ENCODE results near the gene CCDC88C. TPM values are rescaled to one million over a fixed set of nuclear protein-coding genes. Genes with fewer than 3 reads are reported as not detected.

Gene CCDC88C
- total RNA-seq, 1 experiment from 2014 or later, result 64.8 TPM

DNA sequence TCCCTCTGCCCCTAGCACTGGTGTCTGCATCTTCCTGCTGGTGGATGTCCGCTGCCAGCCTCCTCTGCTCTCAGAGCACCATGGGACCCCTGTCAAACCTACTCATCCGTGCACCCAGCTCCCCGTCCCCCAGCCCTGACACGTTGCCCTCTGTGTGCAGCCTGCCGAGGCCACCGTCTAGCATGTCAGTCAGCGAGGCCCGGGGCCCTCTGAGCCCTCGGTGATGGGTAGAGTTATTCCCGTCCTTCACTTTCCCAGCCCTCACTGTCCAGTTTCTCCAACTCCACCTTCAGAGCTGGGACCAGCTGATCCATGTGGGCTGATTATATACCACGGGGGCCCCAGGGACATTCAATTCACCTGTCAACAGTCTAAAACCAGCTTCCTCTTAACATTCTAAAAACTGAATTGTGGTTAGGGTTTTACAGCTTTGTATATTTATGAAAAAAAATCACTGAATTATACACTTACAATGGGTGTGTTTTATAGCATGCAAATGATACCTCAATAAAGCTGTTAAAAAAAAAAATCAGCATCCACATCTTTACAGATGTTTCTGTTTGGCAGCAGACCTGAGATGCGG lies 61.3 kb downstream of the CCDC88C start (continued):
- TF ChIP-seq, protein P1, sequence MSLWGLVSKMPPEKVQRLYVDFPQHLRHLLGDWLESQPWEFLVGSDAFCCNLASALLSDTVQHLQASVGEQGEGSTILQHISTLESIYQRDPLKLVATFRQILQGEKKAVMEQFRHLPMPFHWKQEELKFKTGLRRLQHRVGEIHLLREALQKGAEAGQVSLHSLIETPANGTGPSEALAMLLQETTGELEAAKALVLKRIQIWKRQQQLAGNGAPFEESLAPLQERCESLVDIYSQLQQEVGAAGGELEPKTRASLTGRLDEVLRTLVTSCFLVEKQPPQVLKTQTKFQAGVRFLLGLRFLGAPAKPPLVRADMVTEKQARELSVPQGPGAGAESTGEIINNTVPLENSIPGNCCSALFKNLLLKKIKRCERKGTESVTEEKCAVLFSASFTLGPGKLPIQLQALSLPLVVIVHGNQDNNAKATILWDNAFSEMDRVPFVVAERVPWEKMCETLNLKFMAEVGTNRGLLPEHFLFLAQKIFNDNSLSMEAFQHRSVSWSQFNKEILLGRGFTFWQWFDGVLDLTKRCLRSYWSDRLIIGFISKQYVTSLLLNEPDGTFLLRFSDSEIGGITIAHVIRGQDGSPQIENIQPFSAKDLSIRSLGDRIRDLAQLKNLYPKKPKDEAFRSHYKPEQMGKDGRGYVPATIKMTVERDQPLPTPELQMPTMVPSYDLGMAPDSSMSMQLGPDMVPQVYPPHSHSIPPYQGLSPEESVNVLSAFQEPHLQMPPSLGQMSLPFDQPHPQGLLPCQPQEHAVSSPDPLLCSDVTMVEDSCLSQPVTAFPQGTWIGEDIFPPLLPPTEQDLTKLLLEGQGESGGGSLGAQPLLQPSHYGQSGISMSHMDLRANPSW (CRISPR knock-in tag; conservative IDR thresholded peaks at IDR 0.05; ENCODE audit: low read depth), result no peak
- TF ChIP-seq, protein P2, sequence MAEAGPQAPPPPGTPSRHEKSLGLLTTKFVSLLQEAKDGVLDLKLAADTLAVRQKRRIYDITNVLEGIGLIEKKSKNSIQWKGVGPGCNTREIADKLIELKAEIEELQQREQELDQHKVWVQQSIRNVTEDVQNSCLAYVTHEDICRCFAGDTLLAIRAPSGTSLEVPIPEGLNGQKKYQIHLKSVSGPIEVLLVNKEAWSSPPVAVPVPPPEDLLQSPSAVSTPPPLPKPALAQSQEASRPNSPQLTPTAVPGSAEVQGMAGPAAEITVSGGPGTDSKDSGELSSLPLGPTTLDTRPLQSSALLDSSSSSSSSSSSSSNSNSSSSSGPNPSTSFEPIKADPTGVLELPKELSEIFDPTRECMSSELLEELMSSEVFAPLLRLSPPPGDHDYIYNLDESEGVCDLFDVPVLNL (CRISPR knock-in tag; IDR thresholded peaks at IDR 0.05; ENCODE audit: borderline replicate concordance, low read depth), result no peak
- TF ChIP-seq RELA (CRISPR knock-in tag; IDR thresholded peaks at IDR 0.05; ENCODE audit: borderline replicate concordance) (no peak), ZNF423 (CRISPR knock-in tag; IDR thresholded peaks at IDR 0.05) (no peak), MXD4 (CRISPR knock-in tag; IDR thresholded peaks at IDR 0.05; ENCODE audit: borderline replicate concordance) (no peak), ATF1 (CRISPR knock-in tag; IDR thresholded peaks at IDR 0.05) (no peak), CREB1 (CRISPR knock-in tag; IDR thresholded peaks at IDR 0.05) (no peak), HMGA2 (CRISPR knock-in tag; IDR thresholded peaks at IDR 0.05) (no peak), NFATC4 (CRISPR knock-in tag; IDR thresholded peaks at IDR 0.05) (no peak)
- TF ChIP-seq, protein P3, sequence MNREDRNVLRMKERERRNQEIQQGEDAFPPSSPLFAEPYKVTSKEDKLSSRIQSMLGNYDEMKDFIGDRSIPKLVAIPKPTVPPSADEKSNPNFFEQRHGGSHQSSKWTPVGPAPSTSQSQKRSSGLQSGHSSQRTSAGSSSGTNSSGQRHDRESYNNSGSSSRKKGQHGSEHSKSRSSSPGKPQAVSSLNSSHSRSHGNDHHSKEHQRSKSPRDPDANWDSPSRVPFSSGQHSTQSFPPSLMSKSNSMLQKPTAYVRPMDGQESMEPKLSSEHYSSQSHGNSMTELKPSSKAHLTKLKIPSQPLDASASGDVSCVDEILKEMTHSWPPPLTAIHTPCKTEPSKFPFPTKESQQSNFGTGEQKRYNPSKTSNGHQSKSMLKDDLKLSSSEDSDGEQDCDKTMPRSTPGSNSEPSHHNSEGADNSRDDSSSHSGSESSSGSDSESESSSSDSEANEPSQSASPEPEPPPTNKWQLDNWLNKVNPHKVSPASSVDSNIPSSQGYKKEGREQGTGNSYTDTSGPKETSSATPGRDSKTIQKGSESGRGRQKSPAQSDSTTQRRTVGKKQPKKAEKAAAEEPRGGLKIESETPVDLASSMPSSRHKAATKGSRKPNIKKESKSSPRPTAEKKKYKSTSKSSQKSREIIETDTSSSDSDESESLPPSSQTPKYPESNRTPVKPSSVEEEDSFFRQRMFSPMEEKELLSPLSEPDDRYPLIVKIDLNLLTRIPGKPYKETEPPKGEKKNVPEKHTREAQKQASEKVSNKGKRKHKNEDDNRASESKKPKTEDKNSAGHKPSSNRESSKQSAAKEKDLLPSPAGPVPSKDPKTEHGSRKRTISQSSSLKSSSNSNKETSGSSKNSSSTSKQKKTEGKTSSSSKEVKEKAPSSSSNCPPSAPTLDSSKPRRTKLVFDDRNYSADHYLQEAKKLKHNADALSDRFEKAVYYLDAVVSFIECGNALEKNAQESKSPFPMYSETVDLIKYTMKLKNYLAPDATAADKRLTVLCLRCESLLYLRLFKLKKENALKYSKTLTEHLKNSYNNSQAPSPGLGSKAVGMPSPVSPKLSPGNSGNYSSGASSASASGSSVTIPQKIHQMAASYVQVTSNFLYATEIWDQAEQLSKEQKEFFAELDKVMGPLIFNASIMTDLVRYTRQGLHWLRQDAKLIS (CRISPR knock-in tag; IDR thresholded peaks at IDR 0.05; ENCODE audit: borderline replicate concordance), result no peak
- TF ChIP-seq, protein P4, sequence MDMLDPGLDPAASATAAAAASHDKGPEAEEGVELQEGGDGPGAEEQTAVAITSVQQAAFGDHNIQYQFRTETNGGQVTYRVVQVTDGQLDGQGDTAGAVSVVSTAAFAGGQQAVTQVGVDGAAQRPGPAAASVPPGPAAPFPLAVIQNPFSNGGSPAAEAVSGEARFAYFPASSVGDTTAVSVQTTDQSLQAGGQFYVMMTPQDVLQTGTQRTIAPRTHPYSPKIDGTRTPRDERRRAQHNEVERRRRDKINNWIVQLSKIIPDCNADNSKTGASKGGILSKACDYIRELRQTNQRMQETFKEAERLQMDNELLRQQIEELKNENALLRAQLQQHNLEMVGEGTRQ (CRISPR knock-in tag; IDR thresholded peaks at IDR 0.05), result no peak
- TF ChIP-seq, protein P5, sequence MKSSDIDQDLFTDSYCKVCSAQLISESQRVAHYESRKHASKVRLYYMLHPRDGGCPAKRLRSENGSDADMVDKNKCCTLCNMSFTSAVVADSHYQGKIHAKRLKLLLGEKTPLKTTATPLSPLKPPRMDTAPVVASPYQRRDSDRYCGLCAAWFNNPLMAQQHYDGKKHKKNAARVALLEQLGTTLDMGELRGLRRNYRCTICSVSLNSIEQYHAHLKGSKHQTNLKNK (CRISPR knock-in tag; IDR thresholded peaks at IDR 0.05), result no peak
- TF ChIP-seq, protein P6, sequence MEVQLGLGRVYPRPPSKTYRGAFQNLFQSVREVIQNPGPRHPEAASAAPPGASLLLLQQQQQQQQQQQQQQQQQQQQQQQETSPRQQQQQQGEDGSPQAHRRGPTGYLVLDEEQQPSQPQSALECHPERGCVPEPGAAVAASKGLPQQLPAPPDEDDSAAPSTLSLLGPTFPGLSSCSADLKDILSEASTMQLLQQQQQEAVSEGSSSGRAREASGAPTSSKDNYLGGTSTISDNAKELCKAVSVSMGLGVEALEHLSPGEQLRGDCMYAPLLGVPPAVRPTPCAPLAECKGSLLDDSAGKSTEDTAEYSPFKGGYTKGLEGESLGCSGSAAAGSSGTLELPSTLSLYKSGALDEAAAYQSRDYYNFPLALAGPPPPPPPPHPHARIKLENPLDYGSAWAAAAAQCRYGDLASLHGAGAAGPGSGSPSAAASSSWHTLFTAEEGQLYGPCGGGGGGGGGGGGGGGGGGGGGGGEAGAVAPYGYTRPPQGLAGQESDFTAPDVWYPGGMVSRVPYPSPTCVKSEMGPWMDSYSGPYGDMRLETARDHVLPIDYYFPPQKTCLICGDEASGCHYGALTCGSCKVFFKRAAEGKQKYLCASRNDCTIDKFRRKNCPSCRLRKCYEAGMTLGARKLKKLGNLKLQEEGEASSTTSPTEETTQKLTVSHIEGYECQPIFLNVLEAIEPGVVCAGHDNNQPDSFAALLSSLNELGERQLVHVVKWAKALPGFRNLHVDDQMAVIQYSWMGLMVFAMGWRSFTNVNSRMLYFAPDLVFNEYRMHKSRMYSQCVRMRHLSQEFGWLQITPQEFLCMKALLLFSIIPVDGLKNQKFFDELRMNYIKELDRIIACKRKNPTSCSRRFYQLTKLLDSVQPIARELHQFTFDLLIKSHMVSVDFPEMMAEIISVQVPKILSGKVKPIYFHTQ (CRISPR knock-in tag; IDR thresholded peaks at IDR 0.05), result no peak
- TF ChIP-seq, protein P7, sequence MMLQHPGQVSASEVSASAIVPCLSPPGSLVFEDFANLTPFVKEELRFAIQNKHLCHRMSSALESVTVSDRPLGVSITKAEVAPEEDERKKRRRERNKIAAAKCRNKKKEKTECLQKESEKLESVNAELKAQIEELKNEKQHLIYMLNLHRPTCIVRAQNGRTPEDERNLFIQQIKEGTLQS (CRISPR knock-in tag; conservative IDR thresholded peaks at IDR 0.05), result no peak
- TF ChIP-seq, protein P8, sequence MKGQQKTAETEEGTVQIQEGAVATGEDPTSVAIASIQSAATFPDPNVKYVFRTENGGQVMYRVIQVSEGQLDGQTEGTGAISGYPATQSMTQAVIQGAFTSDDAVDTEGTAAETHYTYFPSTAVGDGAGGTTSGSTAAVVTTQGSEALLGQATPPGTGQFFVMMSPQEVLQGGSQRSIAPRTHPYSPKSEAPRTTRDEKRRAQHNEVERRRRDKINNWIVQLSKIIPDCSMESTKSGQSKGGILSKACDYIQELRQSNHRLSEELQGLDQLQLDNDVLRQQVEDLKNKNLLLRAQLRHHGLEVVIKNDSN (CRISPR knock-in tag; IDR thresholded peaks at IDR 0.05), result no peak
